ENCODE data around the gene WDSUB1. TPM values are rescaled to one million over a fixed set of nuclear protein-coding genes. Genes with fewer than 3 reads are reported as not detected.

The WDSUB1 gene
- total RNA-seq, 2 donors from 2014 or later = 5.8 to 9.3 TPM

- ATAC-seq (no peak), DNase-seq (no peak)
- intact Hi-C loops (cut with DNase I) = no loop called here
These were observed 59.0 kb downstream of the WDSUB1 start for GRCh38 chr2:159227467-159227866.

- DNase-seq = no peak
- intact Hi-C loops (cut with DNase I) = no loop called here
- no peak for ATAC-seq
These were observed 59.7 kb downstream of the WDSUB1 start for GRCh38 chr2:159226608-159227385.

GRCh38 chr2:159226059-159226461, 60.4 kb downstream of the WDSUB1 start:
- intact Hi-C loops (cut with DNase I) = no loop called here
- no peak for DNase-seq
- ATAC-seq = peak in 1 of 2 donors; percentile 36

GRCh38 chr2:159225025-159226016, 61.2 kb downstream of the WDSUB1 start:
- intact Hi-C loops (cut with DNase I) = no loop called here
- ATAC-seq (peak; percentile 28 to 32), DNase-seq (peak; percentile 43)

DNA sequence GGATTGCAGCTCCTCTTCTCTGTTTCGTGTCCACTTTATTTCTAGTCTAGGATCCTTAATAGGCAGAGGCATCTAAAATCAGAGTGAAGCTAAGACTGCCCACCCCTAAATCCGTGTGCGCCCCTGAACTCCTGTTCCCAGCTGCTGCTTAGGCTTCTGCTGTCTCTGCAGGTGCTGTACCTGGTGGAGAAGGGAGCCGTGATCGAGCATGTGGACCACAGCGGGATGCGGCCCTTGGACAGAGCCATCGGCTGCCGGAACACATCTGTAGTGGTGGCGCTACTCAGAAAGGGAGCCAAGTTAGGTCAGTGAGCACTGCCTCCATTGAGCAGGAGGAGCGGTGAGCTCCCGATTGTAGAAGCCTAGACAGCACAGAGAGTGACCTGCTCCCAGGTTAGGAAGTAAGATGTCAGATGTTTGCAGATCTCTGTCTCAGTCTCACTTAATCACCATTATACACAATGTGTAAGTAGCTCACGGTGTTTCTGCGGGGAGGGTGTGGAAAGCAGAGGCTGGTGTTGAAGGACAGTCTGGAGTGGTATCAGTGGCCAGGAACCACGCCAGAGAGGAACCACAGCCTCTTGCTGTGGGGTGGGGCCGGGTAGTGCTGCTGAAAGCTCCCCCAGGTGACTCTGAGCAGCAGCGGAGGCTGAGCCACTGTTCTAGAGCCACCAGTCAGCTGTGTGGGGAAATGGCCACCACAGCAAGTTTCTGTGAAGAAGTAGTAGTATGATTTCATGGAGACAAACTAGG, 62.3 kb downstream of the WDSUB1 start:
- intact Hi-C loops (cut with DNase I) = no loop called here
- ATAC-seq (no peak), DNase-seq (no peak)

- DNase-seq (no peak), ATAC-seq (no peak)
- intact Hi-C loops (cut with DNase I) = no loop called here
These were observed 67.0 kb downstream of the WDSUB1 start for GRCh38 chr2:159219394-159219998.

DNA sequence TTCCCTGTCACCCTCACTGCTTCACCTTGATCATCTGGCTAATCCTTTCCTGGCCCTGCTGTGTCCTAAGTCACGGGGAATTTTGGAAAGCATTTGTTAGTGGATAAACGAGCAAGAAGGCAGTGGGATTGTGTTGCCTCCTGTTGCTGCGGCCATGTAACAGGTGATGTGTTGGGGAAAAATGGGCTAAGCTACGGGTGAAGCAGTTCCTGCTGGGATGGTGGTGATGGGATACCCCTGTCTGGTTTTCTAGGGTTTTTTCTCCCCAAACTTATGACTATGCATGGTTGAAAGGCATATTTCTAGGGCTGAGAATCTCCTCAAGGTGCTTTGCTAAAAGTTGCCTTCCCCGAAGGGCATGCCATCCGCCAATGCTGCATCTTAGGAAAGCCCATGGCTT, 68.1 kb downstream of the WDSUB1 start:
- intact Hi-C loops (cut with DNase I) = no loop called here
- no peak for DNase-seq
- no peak for ATAC-seq

DNA sequence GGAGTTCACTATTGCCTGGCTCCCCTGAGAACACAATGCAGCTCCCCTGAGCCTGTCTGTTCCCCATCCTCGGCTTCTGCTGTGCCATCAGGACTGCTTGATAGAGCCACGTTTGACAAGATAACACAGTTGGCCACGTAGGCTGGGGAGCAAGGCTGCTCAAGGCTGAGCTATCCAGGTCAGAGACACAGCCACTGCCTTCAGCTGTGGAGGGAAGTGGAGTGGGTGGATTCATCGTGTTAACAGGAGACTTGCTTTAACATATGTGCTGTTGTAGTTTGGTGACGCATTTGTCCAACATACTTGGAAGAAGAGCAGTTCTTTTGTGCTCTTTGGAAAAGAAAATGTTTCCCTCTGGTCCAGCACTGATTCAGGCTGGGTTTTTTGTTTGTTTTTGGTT, 68.8 kb downstream of the WDSUB1 start:
- intact Hi-C loops (cut with DNase I) = no loop called here
- ATAC-seq (no peak), DNase-seq (no peak)

DNA sequence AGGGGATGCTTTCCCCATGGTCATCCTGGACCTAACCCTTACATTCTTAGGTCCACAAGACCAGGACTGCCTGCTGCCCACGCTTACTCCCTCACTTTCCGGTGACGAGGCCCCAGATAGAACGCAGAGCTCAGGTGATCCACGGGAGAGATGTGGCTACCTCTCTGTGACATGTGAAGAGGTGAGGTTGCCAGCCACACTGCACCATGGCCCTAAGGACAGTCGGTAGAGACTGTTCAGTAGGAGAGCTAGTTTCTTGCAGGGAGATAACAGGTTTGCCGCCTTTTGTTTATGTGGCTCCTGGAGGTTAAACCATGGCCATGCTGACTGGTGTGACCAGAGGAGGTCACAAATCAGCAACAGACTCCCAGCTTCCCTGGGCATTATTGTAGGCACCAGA, 71.4 kb downstream of the WDSUB1 start:
- ATAC-seq = no peak
- intact Hi-C loops (cut with DNase I) = no loop called here
- DNase-seq = no peak

GRCh38 chr2:159214325-159214865, 72.1 kb downstream of the WDSUB1 start:
- DNase-seq (no peak), ATAC-seq (peak in 1 of 2 donors; percentile 33)
- intact Hi-C loops (cut with DNase I) = no loop called here

GRCh38 chr2:159213296-159213695, 73.2 kb downstream of the WDSUB1 start:
- no peak for ATAC-seq
- no peak for DNase-seq
- intact Hi-C loops (cut with DNase I) = no loop called here

DNA sequence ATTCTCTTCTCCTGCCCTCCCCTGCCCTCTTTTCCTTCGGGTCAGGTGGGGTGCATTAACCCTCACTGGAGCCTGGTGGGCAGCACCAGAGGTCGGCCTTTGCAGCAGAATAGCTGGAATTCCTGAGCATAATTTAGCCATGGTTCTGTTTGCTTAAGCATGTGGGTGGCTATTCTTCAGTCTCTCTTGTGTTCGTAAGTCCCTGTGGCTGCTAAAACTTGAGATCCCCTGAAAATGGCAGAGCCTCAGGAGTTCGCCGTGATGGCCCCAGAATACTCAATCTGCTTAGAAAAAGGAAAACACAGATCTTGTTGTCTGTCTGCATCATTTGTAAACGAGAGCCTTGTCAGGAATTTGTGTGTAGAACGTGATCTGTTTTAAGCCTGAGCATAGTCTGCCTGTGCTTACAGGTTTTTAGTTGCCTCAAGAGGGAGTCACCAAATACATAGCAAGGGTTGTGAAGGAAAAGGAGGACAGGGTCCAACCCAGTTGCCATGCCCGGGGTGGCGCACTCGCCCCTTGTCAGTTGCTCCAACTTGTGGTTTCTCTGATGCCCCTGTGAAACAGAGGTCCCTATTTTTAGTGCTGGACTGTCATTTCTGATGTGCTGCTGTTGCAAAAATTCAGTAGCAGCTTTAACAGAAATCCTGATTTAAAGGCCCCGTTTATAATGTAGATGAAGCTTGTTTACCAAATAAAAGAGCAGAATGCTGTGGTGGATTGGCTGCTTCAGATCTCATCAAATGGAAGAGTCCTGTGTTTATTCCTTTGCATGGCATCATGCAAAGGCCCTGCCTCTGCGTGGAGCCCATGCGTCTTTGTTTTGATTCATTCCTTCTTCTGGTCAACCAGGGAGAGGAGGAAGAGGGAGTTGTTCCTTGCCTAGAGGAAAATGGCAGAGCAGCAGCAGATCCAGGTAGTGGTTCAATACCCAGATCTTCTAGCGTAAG, 74.8 kb downstream of the WDSUB1 start:
- intact Hi-C loops (cut with DNase I) = no loop called here
- DNase-seq (no peak), ATAC-seq (no peak)

DNA sequence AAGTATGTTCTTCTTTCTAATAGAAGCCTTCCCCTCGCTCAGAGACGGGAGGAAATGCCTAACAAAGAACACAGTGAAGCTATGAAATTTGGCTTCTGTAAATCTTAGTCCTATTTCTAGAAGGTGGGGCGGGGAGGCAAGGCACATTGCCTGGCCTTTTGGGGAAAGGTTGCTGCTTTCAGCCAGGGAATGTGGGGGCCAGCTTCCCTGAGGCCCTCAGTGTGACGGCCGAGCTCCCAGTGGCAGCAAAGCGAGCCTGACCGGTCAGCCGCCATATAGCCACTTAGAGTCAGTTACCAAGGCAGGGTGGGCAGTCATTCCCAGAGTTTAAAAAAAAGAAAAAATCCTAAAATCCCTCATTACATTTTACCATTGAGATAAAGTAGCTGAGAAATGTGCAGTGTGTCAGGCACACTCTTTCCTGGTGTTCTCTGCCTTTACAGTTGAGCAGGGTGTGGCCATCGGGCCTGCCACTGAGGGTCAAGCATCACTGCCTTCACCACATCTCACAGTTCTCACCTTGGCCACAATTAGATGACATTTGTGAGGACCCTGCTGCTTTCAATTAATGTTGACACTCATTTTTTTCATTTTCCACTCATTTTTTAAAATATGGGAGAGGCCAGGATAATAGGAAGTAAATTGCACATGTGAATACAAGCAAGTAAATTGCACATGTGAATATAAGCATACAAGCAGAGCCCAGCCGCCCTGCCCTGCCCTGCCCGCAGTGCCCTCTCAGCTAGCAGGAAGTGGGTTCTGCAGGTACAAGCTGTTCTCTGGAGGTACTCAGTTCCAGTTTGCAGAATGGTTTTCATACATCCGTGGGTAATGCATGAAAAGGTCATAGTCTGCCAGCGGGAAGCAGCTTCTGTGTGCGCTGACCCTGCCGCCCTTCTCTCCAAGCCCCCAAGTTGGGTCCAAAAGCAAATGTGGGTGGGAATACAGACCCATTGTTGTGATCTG, 76.9 kb downstream of the WDSUB1 start:
- ATAC-seq (peak in 1 of 2 donors; percentile 51), DNase-seq (no peak)
- intact Hi-C loops (cut with DNase I) = no loop called here

DNA sequence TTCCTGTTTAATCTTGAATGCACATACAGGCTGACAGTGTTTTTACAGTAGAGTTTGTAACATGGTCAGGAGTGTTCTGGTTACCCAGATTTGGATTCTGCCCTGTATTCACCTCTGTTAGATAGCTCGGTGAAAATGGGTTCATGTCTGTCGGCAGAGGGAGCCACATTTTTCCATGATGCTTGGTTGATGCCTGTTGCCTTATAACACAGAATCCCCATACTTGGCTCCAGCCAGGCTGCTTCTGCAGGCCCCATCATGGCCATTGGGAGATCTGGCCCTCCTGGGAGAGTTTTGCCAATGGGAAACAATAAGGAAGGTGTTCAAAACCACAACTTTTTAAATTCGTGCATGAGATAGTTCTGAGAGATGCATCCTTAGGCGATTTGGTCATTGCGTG, 78.1 kb downstream of the WDSUB1 start:
- intact Hi-C loops (cut with DNase I) = no loop called here
- no peak for DNase-seq
- ATAC-seq = no peak

- intact Hi-C loops (cut with DNase I) = no loop called here
- ATAC-seq (peak in 1 of 2 donors; percentile 11), DNase-seq (no peak)
These were observed 79.6 kb downstream of the WDSUB1 start for GRCh38 chr2:159206736-159207380.

All from left cardiac atrium (tissue), 4 donors.